ENCODE results near the gene LITAF.

Gene LITAF

DNA sequence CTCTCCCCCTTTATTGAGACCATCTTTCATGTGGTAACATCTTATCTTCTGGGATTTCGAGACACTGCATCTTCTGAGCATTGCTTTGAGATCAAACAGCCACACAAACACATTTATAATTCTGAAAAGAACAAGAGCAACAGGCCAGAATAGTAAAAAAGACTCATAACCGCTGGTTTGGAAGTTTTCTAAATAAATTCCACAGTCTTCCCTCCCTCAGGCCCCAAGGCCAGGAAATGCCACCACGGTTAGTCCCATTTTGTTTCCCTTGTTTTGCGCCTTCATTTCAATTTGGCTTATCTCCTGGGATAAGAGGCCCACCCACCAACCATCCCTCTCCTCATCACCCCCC lies 25.3 kb downstream of the LITAF start:
- Histone ChIP-seq H3K4me1 (ENCODE audit: control insufficient read depth, insufficient read depth, low read length) (peaks cover 6% of the 10 kb centered on the region; the same call in 1 of the 2 replicates), H3K27ac (ENCODE audit: extremely low read depth, low read depth, low read length) (0 out of 2 replicates have a peak overlapping the region, but pooled peaks have one; percentile 3), H3K36me3 (ENCODE audit: control insufficient read depth in 2 of 2, insufficient read depth in 1 of 2, low read length in 2 of 2) (peaks cover 0 to 9% of the 10 kb centered on the region in 2 experiments; a peak in 2 of 3 replicates), H3K9me3 (ENCODE audit: control insufficient read depth, insufficient read depth, low read depth, low read length) (no peaks in the 10 kb centered on the region; the same call in 1 of the 2 replicates), H3K4me3 (ENCODE audit: low read depth, low read length) (no peak overlapping the region)
- TF ChIP-seq ZNF521 (tag by site-specific recombination; IDR thresholded peaks at IDR 0.05), result no peak
- TF ChIP-seq ZNF660 (tag by site-specific recombination; IDR thresholded peaks at IDR 0.05), result no peak
- no peak for TF ChIP-seq PRDM1 (tag by site-specific recombination; IDR thresholded peaks at IDR 0.05)
- TF ChIP-seq ZNF404 (tag by site-specific recombination; IDR thresholded peaks at IDR 0.05), result no peak
- 0 out of 2 replicates have a peak, but pooled peaks have one; percentile 8 for TF ChIP-seq SCRT2 (tag by site-specific recombination; IDR thresholded peaks at IDR 0.05)
- TF ChIP-seq SETDB1 (IDR thresholded peaks at IDR 0.05; ENCODE audit: insufficient read length, low read length), result no peak
- TF ChIP-seq IKZF3 (tag by site-specific recombination; IDR thresholded peaks at IDR 0.05), result no peak
- CTCF ChIA-PET, result no interaction called here
- POLR2A ChIA-PET, result no interaction called here

DNA sequence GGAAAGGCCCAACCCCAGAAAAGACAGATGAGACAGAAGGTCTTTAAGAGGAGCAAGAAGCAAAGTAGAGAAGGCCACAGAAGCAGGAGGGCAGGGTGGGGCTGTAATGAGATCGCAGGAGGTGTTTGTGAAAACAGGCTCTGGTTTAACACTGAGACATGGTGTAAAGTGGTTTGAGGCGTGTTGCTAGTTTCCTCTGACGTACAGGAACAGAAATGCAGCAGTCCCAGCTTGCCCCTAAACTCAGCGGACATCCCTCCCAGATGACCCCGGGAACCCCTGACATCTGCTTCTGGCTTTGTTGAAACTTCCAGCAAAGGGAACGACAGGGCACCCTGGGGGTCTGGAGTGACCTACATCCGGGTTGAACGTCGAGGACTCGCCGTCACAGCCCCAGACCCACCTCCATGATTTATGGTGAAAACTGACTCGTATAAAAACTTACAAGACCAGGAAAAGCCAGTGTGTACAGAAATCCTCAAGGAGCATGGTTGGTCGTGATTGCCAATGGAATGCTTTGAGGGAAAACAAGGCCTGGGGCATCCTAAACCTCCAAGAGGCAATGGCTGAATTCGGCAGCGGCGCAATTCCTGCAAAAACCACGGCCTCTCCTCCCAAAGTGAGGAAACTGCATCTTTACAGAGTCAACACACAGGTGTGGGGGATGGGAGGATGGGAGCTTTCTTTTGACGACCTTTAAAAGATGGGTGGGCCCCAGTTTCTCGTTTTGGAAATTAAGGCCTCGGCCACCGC lies 25.8 kb downstream of the LITAF start:
- TF ChIP-seq ZNF747 (tag by site-specific recombination; IDR thresholded peaks at IDR 0.05), result no peak
- no peak for TF ChIP-seq ZNF138 (tag by site-specific recombination; IDR thresholded peaks at IDR 0.05; ENCODE audit: borderline replicate concordance)
- peak; percentile 35; the same call in 1 of the 2 replicates for TF ChIP-seq SP2 (tag by site-specific recombination; IDR thresholded peaks at IDR 0.05)
- TF ChIP-seq ZNF777 (tag by site-specific recombination; IDR thresholded peaks at IDR 0.05; ENCODE audit: borderline replicate concordance), result no peak
- TF ChIP-seq, protein P1, sequence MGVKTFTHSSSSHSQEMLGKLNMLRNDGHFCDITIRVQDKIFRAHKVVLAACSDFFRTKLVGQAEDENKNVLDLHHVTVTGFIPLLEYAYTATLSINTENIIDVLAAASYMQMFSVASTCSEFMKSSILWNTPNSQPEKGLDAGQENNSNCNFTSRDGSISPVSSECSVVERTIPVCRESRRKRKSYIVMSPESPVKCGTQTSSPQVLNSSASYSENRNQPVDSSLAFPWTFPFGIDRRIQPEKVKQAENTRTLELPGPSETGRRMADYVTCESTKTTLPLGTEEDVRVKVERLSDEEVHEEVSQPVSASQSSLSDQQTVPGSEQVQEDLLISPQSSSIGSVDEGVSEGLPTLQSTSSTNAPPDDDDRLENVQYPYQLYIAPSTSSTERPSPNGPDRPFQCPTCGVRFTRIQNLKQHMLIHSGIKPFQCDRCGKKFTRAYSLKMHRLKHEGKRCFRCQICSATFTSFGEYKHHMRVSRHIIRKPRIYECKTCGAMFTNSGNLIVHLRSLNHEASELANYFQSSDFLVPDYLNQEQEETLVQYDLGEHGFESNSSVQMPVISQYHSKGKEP (tag by site-specific recombination; IDR thresholded peaks at IDR 0.05), result peak; percentile 85; the same call in 1 of the 2 replicates
- TF ChIP-seq ZIC2 (tag by site-specific recombination; IDR thresholded peaks at IDR 0.05), result peak; percentile 45; the same call in 1 of the 2 replicates
- TF ChIP-seq, protein P2, sequence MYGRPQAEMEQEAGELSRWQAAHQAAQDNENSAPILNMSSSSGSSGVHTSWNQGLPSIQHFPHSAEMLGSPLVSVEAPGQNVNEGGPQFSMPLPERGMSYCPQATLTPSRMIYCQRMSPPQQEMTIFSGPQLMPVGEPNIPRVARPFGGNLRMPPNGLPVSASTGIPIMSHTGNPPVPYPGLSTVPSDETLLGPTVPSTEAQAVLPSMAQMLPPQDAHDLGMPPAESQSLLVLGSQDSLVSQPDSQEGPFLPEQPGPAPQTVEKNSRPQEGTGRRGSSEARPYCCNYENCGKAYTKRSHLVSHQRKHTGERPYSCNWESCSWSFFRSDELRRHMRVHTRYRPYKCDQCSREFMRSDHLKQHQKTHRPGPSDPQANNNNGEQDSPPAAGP (tag by site-specific recombination; IDR thresholded peaks at IDR 0.05), result peak; percentile 33; the same call in 1 of the 2 replicates
- TF ChIP-seq, protein P3, sequence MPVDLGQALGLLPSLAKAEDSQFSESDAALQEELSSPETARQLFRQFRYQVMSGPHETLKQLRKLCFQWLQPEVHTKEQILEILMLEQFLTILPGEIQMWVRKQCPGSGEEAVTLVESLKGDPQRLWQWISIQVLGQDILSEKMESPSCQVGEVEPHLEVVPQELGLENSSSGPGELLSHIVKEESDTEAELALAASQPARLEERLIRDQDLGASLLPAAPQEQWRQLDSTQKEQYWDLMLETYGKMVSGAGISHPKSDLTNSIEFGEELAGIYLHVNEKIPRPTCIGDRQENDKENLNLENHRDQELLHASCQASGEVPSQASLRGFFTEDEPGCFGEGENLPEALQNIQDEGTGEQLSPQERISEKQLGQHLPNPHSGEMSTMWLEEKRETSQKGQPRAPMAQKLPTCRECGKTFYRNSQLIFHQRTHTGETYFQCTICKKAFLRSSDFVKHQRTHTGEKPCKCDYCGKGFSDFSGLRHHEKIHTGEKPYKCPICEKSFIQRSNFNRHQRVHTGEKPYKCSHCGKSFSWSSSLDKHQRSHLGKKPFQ (tag by site-specific recombination; IDR thresholded peaks at IDR 0.05), result peak; percentile 52; the same call in 1 of the 2 replicates
- peak; percentile 13; the same call in 1 of the 2 replicates for TF ChIP-seq KLF1 (tag by site-specific recombination; IDR thresholded peaks at IDR 0.05)
- TF ChIP-seq ZNF677 (tag by site-specific recombination; IDR thresholded peaks at IDR 0.05), result peak; percentile 92
- TF ChIP-seq, protein P4, sequence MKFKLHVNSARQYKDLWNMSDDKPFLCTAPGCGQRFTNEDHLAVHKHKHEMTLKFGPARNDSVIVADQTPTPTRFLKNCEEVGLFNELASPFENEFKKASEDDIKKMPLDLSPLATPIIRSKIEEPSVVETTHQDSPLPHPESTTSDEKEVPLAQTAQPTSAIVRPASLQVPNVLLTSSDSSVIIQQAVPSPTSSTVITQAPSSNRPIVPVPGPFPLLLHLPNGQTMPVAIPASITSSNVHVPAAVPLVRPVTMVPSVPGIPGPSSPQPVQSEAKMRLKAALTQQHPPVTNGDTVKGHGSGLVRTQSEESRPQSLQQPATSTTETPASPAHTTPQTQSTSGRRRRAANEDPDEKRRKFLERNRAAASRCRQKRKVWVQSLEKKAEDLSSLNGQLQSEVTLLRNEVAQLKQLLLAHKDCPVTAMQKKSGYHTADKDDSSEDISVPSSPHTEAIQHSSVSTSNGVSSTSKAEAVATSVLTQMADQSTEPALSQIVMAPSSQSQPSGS (tag by site-specific recombination; IDR thresholded peaks at IDR 0.05; ENCODE audit: low read depth), result 0 out of 2 replicates have a peak, but pooled peaks have one; percentile 0
- 0 out of 2 replicates have a peak, but pooled peaks have one; percentile 24 for TF ChIP-seq SP7 (tag by site-specific recombination; IDR thresholded peaks at IDR 0.05)
- no peak for TF ChIP-seq BCL11B (tag by site-specific recombination; IDR thresholded peaks at IDR 0.05; ENCODE audit: low read depth)
- Histone ChIP-seq H3K4me3 (ENCODE audit: low read depth, low read length) (no peak overlapping the region), H3K36me3 (ENCODE audit: control insufficient read depth in 2 of 2, insufficient read depth in 1 of 2, low read length in 2 of 2) (peaks cover under 1 to 12% of the 10 kb centered on the region in 2 experiments), H3K27ac (ENCODE audit: extremely low read depth, low read depth, low read length) (0 out of 2 replicates have a peak overlapping the region, but pooled peaks have one; percentile 3), H3K4me1 (ENCODE audit: control insufficient read depth, insufficient read depth, low read length) (peaks cover 6% of the 10 kb centered on the region; the same call in 1 of the 2 replicates), H3K9me3 (ENCODE audit: control insufficient read depth, insufficient read depth, low read depth, low read length) (no peaks in the 10 kb centered on the region; the same call in 1 of the 2 replicates)
- ChIA-PET CTCF (no interaction called here), POLR2A (no interaction called here)
